ENCODE results near the gene PPP1R3C. TPM values are rescaled to one million over a fixed set of nuclear protein-coding genes. Genes with fewer than 3 reads are reported as not detected.

Gene PPP1R3C
- polyA plus RNA-seq, 1 donor = 39.6 TPM

GRCh38 chr10:91590904-91591796 lies 41.7 kb downstream of the PPP1R3C start:
- H3K27ac ChIP-seq (ENCODE audit: low read length) = peak overlapping the region; percentile 89
- no peaks in the 10 kb centered on the region for H3K9me3 ChIP-seq (ENCODE audit: control insufficient read depth, low read depth, low read length)
- H3K4me3 ChIP-seq (ENCODE audit: low read length) = peak overlapping the region; percentile 3
- 6% methylated on average over 3 of the region's 10 CpGs for WGBS (ENCODE audit: insufficient coverage, low lambda C conversion rate)
- no peaks in the 10 kb centered on the region for H3K36me3 ChIP-seq (ENCODE audit: control insufficient read depth, insufficient read depth, low read length)
- no peaks in the 10 kb centered on the region for H3K27me3 ChIP-seq (ENCODE audit: control insufficient read depth, insufficient read depth, low read length)
- DNase-seq = peak; percentile 93 to 96
- H3K4me1 ChIP-seq (ENCODE audit: control insufficient read depth, insufficient read depth, low read length) = peaks cover 62% of the 10 kb centered on the region

GRCh38 chr10:91590142-91590903 lies 42.5 kb downstream of the PPP1R3C start:
- Histone ChIP-seq H3K36me3 (ENCODE audit: control insufficient read depth, insufficient read depth, low read length) (no peaks in the 10 kb centered on the region), H3K4me3 (ENCODE audit: low read length) (no peak overlapping the region), H3K27me3 (ENCODE audit: control insufficient read depth, insufficient read depth, low read length) (no peaks in the 10 kb centered on the region), H3K9me3 (ENCODE audit: control insufficient read depth, low read depth, low read length) (no peaks in the 10 kb centered on the region), H3K27ac (ENCODE audit: low read length) (peak overlapping the region; percentile 89), H3K4me1 (ENCODE audit: control insufficient read depth, insufficient read depth, low read length) (peaks cover 58% of the 10 kb centered on the region)
- DNase-seq = peak; percentile 55 to 61
- no CpG with 5 or more reads among the region's 7 CpGs for WGBS (ENCODE audit: insufficient coverage, low lambda C conversion rate)

GRCh38 chr10:91589658-91590035 lies 43.2 kb downstream of the PPP1R3C start:
- Histone ChIP-seq H3K27ac (ENCODE audit: low read length) (peak overlapping the region; percentile 32), H3K4me1 (ENCODE audit: control insufficient read depth, insufficient read depth, low read length) (peaks cover 55% of the 10 kb centered on the region), H3K27me3 (ENCODE audit: control insufficient read depth, insufficient read depth, low read length) (no peaks in the 10 kb centered on the region), H3K36me3 (ENCODE audit: control insufficient read depth, insufficient read depth, low read length) (no peaks in the 10 kb centered on the region), H3K4me3 (ENCODE audit: low read length) (no peak overlapping the region), H3K9me3 (ENCODE audit: control insufficient read depth, low read depth, low read length) (no peaks in the 10 kb centered on the region)
- no CpG with 5 or more reads among the region's 3 CpGs for WGBS (ENCODE audit: insufficient coverage, low lambda C conversion rate)
- no peak for DNase-seq

- DNase-seq = peak in 1 of 2 donors; percentile 41
- peaks cover 51% of the 10 kb centered on the region for H3K4me1 ChIP-seq (ENCODE audit: control insufficient read depth, insufficient read depth, low read length)
These were observed 43.7 kb downstream of the PPP1R3C start for GRCh38 chr10:91589015-91589657.

GRCh38 chr10:91587710-91588638 lies 44.9 kb downstream of the PPP1R3C start:
- WGBS (ENCODE audit: insufficient coverage, low lambda C conversion rate) = 80% methylated on average over 1 of the region's 9 CpGs
- peaks cover 44% of the 10 kb centered on the region for H3K4me1 ChIP-seq (ENCODE audit: control insufficient read depth, insufficient read depth, low read length)

More at GRCh38 chr10:91589015-91589657, 43.7 kb downstream of the PPP1R3C start:
- Histone ChIP-seq H3K27ac (ENCODE audit: low read length) (peak overlapping the region; percentile 21), H3K36me3 (ENCODE audit: control insufficient read depth, insufficient read depth, low read length) (no peaks in the 10 kb centered on the region), H3K9me3 (ENCODE audit: control insufficient read depth, low read depth, low read length) (no peaks in the 10 kb centered on the region), H3K4me3 (ENCODE audit: low read length) (no peak overlapping the region), H3K27me3 (ENCODE audit: control insufficient read depth, insufficient read depth, low read length) (no peaks in the 10 kb centered on the region)
- no CpG with 5 or more reads among the region's 6 CpGs for WGBS (ENCODE audit: insufficient coverage, low lambda C conversion rate)

GRCh38 chr10:91582153-91582554 lies 50.7 kb downstream of the PPP1R3C start:
- Histone ChIP-seq H3K4me1 (ENCODE audit: control insufficient read depth, insufficient read depth, low read length) (peaks cover 10% of the 10 kb centered on the region), H3K27me3 (ENCODE audit: control insufficient read depth, insufficient read depth, low read length) (no peaks in the 10 kb centered on the region), H3K4me3 (ENCODE audit: low read length) (no peak overlapping the region), H3K36me3 (ENCODE audit: control insufficient read depth, insufficient read depth, low read length) (no peaks in the 10 kb centered on the region), H3K9me3 (ENCODE audit: control insufficient read depth, low read depth, low read length) (no peaks in the 10 kb centered on the region), H3K27ac (ENCODE audit: low read length) (peak overlapping the region; percentile 54)
- peak; percentile 58 to 65 for DNase-seq
- no CpG with 5 or more reads among the region's 2 CpGs for WGBS (ENCODE audit: insufficient coverage, low lambda C conversion rate)

More at GRCh38 chr10:91587710-91588638, 44.9 kb downstream of the PPP1R3C start:
- Histone ChIP-seq H3K36me3 (ENCODE audit: control insufficient read depth, insufficient read depth, low read length) (no peaks in the 10 kb centered on the region), H3K27ac (ENCODE audit: low read length) (peak overlapping the region; percentile 1), H3K9me3 (ENCODE audit: control insufficient read depth, low read depth, low read length) (no peaks in the 10 kb centered on the region), H3K4me3 (ENCODE audit: low read length) (no peak overlapping the region), H3K27me3 (ENCODE audit: control insufficient read depth, insufficient read depth, low read length) (no peaks in the 10 kb centered on the region)
- no peak for DNase-seq

- H3K4me3 ChIP-seq (ENCODE audit: low read length) = no peak overlapping the region
- no peak overlapping the region for H3K27ac ChIP-seq (ENCODE audit: low read length)
- H3K27me3 ChIP-seq (ENCODE audit: control insufficient read depth, insufficient read depth, low read length) = no peaks in the 10 kb centered on the region
- 100% methylated on average over 1 of the region's 2 CpGs for WGBS (ENCODE audit: insufficient coverage, low lambda C conversion rate)
- H3K36me3 ChIP-seq (ENCODE audit: control insufficient read depth, insufficient read depth, low read length) = no peaks in the 10 kb centered on the region
- DNase-seq = no peak
- H3K9me3 ChIP-seq (ENCODE audit: control insufficient read depth, low read depth, low read length) = no peaks in the 10 kb centered on the region
- H3K4me1 ChIP-seq (ENCODE audit: control insufficient read depth, insufficient read depth, low read length) = peaks cover 10% of the 10 kb centered on the region
These were observed 53.4 kb downstream of the PPP1R3C start for GRCh38 chr10:91579329-91579985.
